Measurements from ENCODE around the gene TRIB2. TPM values are rescaled to one million over a fixed set of nuclear protein-coding genes. Genes with fewer than 3 reads are reported as not detected.

TRIB2 gene
- total RNA-seq, 6 donors from 2014 or later: 25.4 to 104 (median 42.4) TPM

GRCh38 chr2:12686708-12687283 is 29.9 kb upstream of the TRIB2 start:
- Histone ChIP-seq H3K27ac (no peak overlapping the region), H3K9me3 (no peaks in the 10 kb centered on the region), H3K36me3 (no peaks in the 10 kb centered on the region), H3K27me3 (no peaks in the 10 kb centered on the region), H3K4me3 (no peak overlapping the region), H3K4me1 (peaks cover 0 to 12% (median 2%) of the 10 kb centered on the region in 4 donors)
- no peak for ATAC-seq (ENCODE audit: low FRiP score in 2 of 2)
- TF ChIP-seq EP300 (IDR thresholded peaks at IDR 0.05): no peak
- no peak for TF ChIP-seq POLR2AphosphoS5 (IDR thresholded peaks at IDR 0.05)
- TF ChIP-seq POLR2A (IDR thresholded peaks at IDR 0.05): no peak
- TF ChIP-seq, protein P1, sequence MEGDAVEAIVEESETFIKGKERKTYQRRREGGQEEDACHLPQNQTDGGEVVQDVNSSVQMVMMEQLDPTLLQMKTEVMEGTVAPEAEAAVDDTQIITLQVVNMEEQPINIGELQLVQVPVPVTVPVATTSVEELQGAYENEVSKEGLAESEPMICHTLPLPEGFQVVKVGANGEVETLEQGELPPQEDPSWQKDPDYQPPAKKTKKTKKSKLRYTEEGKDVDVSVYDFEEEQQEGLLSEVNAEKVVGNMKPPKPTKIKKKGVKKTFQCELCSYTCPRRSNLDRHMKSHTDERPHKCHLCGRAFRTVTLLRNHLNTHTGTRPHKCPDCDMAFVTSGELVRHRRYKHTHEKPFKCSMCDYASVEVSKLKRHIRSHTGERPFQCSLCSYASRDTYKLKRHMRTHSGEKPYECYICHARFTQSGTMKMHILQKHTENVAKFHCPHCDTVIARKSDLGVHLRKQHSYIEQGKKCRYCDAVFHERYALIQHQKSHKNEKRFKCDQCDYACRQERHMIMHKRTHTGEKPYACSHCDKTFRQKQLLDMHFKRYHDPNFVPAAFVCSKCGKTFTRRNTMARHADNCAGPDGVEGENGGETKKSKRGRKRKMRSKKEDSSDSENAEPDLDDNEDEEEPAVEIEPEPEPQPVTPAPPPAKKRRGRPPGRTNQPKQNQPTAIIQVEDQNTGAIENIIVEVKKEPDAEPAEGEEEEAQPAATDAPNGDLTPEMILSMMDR (IDR thresholded peaks at IDR 0.05): no peak
- 74 to 94% methylated on average over 7 of the region's 7 CpGs for WGBS, 2 donors
- no peak for DNase-seq

GRCh38 chr2:12688091-12688490 is 28.6 kb upstream of the TRIB2 start:
- Histone ChIP-seq H3K27ac (no peak overlapping the region), H3K9me3 (no peaks in the 10 kb centered on the region), H3K4me3 (no peak overlapping the region), H3K36me3 (no peaks in the 10 kb centered on the region), H3K27me3 (no peaks in the 10 kb centered on the region), H3K4me1 (peaks cover 0 to 12% (median 2%) of the 10 kb centered on the region in 4 donors)
- ATAC-seq (ENCODE audit: low FRiP score in 2 of 2): no peak
- WGBS, 2 donors: 87 to 90% methylated on average over 4 of the region's 4 CpGs
- TF ChIP-seq, protein P1 (IDR thresholded peaks at IDR 0.05): no peak
- TF ChIP-seq POLR2AphosphoS5 (IDR thresholded peaks at IDR 0.05) (no peak), POLR2A (IDR thresholded peaks at IDR 0.05) (no peak), EP300 (IDR thresholded peaks at IDR 0.05) (no peak)
- no peak for DNase-seq

DNA sequence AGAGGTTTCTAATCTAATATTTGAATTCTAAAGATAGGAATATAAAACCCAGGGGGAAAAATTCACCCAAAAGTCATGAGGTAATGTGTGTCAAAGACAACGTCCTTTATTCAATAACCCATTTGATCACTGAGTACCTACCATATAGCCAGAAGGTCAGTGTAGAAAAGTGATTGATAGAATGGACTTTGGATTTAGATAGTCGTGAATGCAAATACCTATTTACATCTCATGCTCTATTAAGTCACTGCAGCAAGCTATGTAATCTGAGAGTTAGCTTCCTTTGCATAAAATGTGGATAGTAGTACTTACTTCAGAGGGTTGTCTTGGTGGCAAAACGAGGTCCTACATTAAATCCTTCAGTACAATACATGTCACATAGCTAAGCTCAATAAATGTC is 27.8 kb upstream of the TRIB2 start:
- TF ChIP-seq, protein P1 (IDR thresholded peaks at IDR 0.05): no peak
- TF ChIP-seq POLR2AphosphoS5 (IDR thresholded peaks at IDR 0.05): no peak
- TF ChIP-seq EP300 (IDR thresholded peaks at IDR 0.05): no peak
- no peak for TF ChIP-seq POLR2A (IDR thresholded peaks at IDR 0.05)
- H3K27me3 ChIP-seq: no peaks in the 10 kb centered on the region
- DNase-seq (no peak), ATAC-seq (ENCODE audit: low FRiP score in 2 of 2) (no peak)
- H3K36me3 ChIP-seq: no peaks in the 10 kb centered on the region
- H3K4me3 ChIP-seq: no peak overlapping the region
- 79 to 88% methylated on average over 3 of the region's 3 CpGs for WGBS, 2 donors
- H3K9me3 ChIP-seq: no peaks in the 10 kb centered on the region
- no peak overlapping the region for H3K27ac ChIP-seq
- peaks cover 0 to 10% (median 2%) of the 10 kb centered on the region in 4 donors for H3K4me1 ChIP-seq

DNA sequence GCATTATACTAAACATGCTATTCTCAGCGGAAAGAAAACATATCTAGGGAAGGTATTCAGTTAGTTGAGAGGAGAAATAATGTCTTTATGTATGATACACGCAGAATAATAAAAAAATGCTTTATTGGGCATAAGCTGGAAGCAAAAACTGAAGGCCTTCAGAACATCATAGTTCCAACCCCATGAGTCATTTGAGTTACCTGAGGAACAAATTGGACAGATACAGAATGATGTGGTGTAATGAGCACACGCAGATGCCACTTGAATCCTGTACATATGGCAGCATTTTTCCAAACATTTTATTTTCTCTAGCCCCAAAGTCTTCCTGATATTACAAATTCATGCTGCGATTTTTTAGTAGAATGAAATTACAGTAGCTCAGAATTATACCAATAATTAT is 23.2 kb upstream of the TRIB2 start:
- no peaks in the 10 kb centered on the region for H3K36me3 ChIP-seq
- TF ChIP-seq POLR2AphosphoS5 (IDR thresholded peaks at IDR 0.05): no peak
- TF ChIP-seq, protein P1 (IDR thresholded peaks at IDR 0.05): no peak
- no peak for TF ChIP-seq EP300 (IDR thresholded peaks at IDR 0.05)
- TF ChIP-seq POLR2A (IDR thresholded peaks at IDR 0.05): no peak
- DNase-seq (no peak), ATAC-seq (ENCODE audit: low FRiP score in 2 of 2) (no peak)
- no peaks in the 10 kb centered on the region for H3K4me1 ChIP-seq
- WGBS, 2 donors: 96 to 97% methylated on average over 4 of the region's 4 CpGs
- H3K4me3 ChIP-seq: no peak overlapping the region
- no peak overlapping the region for H3K27ac ChIP-seq
- no peaks in the 10 kb centered on the region for H3K9me3 ChIP-seq
- no peaks in the 10 kb centered on the region for H3K27me3 ChIP-seq

Measured in upper lobe of left lung (tissue), 6 donors.